Fibroblast of the aortic adventitia (primary cell): Measurements from ENCODE around the gene HYLS1. TPM values are rescaled to one million over a fixed set of nuclear protein-coding genes. Genes with fewer than 3 reads are reported as not detected.
"Not testable (repeated sequence)": the region's sequence is repeated elsewhere in the genome, so short reads cannot be mapped to it uniquely, and the experiment has no call there.

Source experiments
- DNase-seq: peaks from one replicate; pipeline ENCODE4 v3.0.0-alpha.2; 2010; ENCODE audit warnings: low read depth
- H3K4me3 ChIP-seq: 2 replicates; pipeline ENCODE4 v1.5.1; 2011; ENCODE audit warnings: low read depth, mild to moderate bottlenecking, control low read depth, low read length, moderate library complexity
- total RNA-seq: library from RNA; depleted of rRNA; stranded (reverse); fragments of >200 nt; gene quantifications from 2 replicates; pipeline ENCODE4 v1.2.3, GENCODE V29; 2012; ENCODE audit warnings: low replicate concordance
- TF ChIP-seq, protein P1 (sequence below): IDR thresholded peaks from 2 replicates; pipeline ENCODE4 v1.5.1; 2011; ENCODE audit warnings: mild to moderate bottlenecking, low read length, control low read depth, inconsistent platforms; ENCODE audit not compliant: insufficient read depth

The HYLS1 gene, protein sequence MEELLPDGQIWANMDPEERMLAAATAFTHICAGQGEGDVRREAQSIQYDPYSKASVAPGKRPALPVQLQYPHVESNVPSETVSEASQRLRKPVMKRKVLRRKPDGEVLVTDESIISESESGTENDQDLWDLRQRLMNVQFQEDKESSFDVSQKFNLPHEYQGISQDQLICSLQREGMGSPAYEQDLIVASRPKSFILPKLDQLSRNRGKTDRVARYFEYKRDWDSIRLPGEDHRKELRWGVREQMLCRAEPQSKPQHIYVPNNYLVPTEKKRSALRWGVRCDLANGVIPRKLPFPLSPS
- 3.1 and 15.3 TPM in 2 replicates for total RNA-seq

DNA sequence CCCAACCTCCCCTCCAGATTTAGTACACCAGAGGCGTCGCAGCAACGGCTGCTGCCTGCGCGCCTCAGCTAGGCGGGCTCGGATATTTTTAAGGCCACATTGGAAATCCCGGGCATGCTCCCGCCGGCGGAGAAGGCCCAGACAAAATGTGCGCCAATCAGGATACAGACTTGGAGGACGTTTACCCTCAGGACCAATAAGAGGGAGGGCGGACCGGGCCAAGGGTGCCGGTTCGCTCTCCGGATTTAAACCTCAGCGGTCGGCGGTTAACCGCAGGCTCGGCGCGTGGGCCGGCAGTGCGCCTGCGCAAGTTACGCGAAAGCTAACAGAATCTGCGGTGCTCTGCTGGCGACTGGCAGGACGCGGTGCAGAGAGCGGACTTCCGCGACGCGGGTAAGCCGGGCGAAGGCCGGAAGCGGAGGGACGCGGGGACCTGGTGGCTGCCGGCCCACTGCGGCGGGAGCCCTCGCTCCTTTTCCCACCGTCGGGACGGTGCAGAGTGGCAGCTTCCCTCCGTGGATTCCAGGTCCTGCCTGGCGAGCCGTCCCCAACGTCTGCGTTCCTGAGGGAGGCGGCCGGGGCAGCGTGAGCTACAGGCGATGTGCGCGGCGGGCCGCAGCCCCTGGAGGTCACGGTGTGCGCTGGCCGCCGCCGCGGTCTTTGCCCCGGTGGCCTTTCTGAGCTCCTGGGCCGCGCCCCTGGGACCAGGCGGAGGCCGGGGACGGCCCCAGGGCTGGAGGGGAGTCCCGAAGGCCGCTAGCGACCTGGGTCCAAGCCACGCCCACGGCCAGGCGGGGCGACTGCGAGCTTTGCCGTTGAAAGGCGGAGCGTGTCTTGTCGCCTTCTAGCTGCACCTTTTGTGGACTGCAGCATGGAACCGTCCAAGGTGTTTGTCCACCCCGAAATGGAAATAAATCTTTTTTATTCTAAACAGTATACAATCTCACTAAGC, at the start of gene HYLS1:
TSS of gene HYLS1 (plus strand) at position 296 of the 952 bp plus-strand sequence. CDS start 11,701 bp downstream, outside the sequence.
- peak within 1 kb of the TSS; percentile 89 for H3K4me3 ChIP-seq
- DNase-seq = peak; percentile 97
- TF ChIP-seq, protein P1, sequence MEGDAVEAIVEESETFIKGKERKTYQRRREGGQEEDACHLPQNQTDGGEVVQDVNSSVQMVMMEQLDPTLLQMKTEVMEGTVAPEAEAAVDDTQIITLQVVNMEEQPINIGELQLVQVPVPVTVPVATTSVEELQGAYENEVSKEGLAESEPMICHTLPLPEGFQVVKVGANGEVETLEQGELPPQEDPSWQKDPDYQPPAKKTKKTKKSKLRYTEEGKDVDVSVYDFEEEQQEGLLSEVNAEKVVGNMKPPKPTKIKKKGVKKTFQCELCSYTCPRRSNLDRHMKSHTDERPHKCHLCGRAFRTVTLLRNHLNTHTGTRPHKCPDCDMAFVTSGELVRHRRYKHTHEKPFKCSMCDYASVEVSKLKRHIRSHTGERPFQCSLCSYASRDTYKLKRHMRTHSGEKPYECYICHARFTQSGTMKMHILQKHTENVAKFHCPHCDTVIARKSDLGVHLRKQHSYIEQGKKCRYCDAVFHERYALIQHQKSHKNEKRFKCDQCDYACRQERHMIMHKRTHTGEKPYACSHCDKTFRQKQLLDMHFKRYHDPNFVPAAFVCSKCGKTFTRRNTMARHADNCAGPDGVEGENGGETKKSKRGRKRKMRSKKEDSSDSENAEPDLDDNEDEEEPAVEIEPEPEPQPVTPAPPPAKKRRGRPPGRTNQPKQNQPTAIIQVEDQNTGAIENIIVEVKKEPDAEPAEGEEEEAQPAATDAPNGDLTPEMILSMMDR = peak; percentile 43

DNA sequence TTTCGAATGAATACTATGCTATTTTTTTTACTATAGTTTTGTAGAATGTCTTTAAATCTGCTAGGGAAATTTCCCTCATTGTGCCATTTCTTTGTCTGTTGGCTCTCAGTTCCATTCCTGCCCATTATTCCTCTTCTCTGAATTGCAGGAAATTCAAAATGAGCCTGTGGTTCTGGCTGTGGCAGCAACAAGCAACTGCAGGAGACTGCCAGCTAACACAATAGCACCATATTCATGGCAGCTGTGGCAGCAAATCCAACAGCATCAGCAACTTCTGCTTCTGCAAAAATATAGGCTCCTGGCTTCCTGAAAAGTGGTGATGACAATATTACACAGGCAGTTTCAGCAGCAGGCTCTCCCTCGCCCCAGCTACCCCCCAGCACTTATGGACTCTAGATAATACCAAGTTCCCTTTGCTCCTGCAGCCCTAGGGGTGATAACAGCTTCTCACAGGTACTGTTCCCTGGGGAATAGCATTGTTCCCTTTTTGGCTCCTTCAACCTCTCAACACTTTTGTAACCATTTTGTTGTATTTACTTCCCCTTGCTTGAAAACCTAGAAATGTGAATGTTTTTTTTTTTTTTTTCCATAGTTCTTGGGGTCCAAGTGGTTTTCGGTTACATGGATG, 45.0 kb upstream of the HYLS1 start:
- no peak overlapping the region for H3K4me3 ChIP-seq
- DNase-seq = no peak
- TF ChIP-seq, protein P1 = no peak

DNA sequence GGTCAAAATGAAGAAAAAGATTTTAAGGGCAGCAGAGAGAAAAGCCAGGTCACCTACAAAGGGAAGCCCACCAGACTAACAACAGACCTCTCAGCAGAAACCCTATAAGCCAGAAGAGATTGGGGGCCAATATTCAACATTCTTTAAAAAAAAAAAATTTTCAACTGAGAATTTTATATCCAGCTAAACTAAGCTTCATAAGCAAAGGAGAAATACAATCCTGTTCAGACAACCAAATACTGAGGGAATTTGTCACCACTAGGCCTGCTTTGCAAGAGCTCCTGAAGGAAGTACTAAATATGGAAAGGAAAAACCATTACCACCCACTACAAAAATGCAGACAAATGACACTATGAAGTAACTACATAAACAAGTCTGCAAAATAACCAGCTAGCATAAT, 41.3 kb upstream of the HYLS1 start:
- TF ChIP-seq, protein P1 = no peak
- DNase-seq = no peak
- H3K4me3 ChIP-seq = no peak overlapping the region

DNA sequence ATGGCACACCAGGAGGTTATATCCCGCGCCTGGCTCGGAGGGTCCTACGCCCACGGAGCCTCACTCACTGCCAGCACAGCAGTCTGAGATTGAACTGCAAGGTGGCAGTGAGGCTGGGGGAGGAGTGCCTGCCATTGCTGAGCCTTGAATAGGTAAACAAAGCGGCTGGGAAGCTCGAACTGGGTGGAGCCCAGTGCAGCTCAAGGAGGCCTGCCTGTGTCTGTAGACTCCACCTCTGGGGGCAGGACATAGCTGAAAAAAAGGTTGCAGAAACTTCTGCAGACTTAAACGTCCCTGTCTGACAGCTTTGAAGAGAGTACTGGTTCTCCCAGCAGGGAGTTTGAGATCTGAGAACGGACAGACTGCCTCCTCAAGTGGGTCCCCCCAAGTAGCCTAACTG, 29.8 kb upstream of the HYLS1 start:
- not testable (repeated sequence) for DNase-seq, H3K4me3 ChIP-seq

DNA sequence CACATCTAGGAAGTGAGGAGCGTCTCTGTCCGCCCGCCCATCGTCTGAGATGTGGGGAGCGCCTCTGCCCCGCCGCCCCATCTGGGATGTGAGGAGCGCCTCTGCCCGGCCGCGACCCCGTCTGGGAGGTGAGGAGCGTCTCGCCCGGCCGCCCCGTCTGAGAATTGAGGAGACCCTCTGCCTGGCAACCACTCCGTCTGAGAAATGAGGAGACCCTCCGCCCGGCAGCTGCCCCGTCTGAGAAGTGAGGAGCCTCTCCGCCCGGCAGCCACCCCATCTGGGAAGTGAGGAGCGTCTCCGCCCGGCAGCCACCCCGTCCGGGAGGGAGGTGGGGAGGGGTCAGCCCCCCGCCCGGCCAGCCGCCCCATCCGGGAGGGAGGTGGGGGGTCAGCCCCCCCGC, 24.7 kb upstream of the HYLS1 start:
- H3K4me3 ChIP-seq, DNase-seq: not testable (repeated sequence)

DNA sequence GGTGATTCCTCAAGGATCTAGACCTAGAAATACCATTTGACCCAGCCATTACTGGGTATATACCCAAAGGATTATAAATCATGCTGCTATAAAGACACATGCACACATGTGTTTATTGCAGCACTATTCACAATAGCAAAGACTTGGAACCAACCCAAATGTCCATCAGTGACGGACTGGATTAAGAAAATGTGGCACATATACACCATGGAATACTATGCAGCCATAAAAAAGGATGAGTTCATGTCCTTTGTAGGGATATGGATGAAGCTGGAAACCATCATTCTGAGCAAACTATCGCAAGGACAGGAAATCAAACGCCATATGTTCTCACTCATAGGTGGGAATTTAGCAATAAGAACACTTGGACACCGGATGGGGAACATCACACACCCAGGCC, 22.1 kb upstream of the HYLS1 start:
- H3K4me3 ChIP-seq, DNase-seq: not testable (repeated sequence)

DNA sequence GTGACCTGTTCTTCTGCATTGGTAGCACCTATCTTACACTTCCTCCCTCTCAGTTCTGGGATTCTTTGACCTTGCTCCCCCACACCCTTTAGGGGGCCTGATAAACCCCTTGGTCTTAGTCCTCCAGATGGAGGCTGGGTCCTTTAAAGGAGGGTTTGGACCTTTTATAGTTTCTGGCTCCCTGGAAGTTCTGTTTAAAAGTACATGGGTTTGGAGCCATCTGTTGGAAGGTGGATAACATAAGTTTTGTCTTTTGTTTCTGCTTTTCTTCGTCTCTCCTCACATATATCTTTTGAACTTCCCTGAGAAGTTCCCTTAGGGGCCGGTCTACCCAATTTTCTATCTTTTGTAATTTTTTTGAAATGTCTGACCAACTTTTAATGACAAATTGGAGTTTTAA, 17.9 kb upstream of the HYLS1 start:
- peak; percentile 59 for DNase-seq
- H3K4me3 ChIP-seq = no peak overlapping the region
- TF ChIP-seq, protein P1 = peak; percentile 17

DNA sequence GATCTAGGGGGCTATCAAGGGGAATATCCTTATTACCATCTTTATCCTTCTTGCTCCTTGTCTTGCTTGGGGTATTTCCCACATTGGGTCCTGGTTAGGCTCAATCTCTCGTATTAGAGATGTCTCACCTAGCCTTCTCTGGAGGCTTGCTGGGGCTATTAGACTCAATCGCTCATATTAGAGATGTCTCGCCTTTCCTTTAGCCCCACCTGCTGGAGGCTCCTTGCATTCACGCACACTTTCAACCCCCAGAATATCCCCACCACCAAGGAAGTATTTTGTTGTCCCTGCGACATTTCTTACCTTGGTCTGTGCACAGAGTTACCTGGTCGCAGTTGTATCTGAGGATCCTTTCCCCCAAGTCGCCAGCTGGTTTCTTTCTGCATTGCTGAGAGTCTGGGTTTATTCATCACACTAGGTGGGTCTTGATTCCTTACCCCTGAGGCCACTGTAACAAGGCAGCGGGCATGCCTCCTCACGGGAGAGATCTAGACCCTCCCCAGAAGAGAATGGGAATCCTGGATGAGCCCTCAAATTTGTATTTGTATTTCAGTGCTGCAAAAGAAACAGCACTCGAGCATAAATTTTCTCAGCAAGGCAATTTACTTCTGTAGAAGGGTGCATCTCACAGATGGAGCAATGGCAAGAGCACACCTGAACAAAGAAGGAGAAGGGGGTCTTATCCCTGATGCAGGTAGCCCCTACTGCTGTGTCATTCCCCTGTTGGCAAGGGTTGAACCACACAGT, 15.9 kb upstream of the HYLS1 start:
- H3K4me3 ChIP-seq = no peak overlapping the region
- peak; percentile 69 for DNase-seq
- TF ChIP-seq, protein P1 = peak; percentile 82
